CD4-positive, alpha-beta T cell treated with Interferon alpha-2 for 1 hour (primary cell): ENCODE data around the gene ALDH16A1.

Experiments
- DNase-seq, 2 donors: peaks; one replicate each; pipeline ENCODE4 v3.0.0-alpha.2; 2020 to 2022

Gene ALDH16A1

GRCh38 chr19:49490287-49491029 is 37.4 kb downstream of the ALDH16A1 start:
- peak in 1 of 2 donors; percentile 37 for DNase-seq

GRCh38 chr19:49491030-49491803 is 38.2 kb downstream of the ALDH16A1 start:
- no peak for DNase-seq

GRCh38 chr19:49491804-49492572 is 39.0 kb downstream of the ALDH16A1 start:
- DNase-seq, result no peak

- DNase-seq, result no peak
These were observed 39.8 kb downstream of the ALDH16A1 start for GRCh38 chr19:49492573-49493405.

- no peak for DNase-seq
These were observed 43.6 kb downstream of the ALDH16A1 start for GRCh38 chr19:49496574-49497008.

GRCh38 chr19:49497047-49497788 is 44.2 kb downstream of the ALDH16A1 start:
- peak; percentile 85 to 87 for DNase-seq

GRCh38 chr19:49497789-49498103 is 44.7 kb downstream of the ALDH16A1 start:
- DNase-seq, result peak in 1 of 2 donors; percentile 42

GRCh38 chr19:49498475-49498874 is 45.5 kb downstream of the ALDH16A1 start:
- no peak for DNase-seq

- DNase-seq, result peak in 1 of 2 donors; percentile 59
These were observed 46.1 kb downstream of the ALDH16A1 start for GRCh38 chr19:49499030-49499670.

- peak; percentile 64 to 77 for DNase-seq
These were observed 50.0 kb downstream of the ALDH16A1 start for GRCh38 chr19:49502866-49503581.

GRCh38 chr19:49503582-49503962 is 50.5 kb downstream of the ALDH16A1 start:
- DNase-seq, result no peak

GRCh38 chr19:49506575-49507105 is 53.6 kb downstream of the ALDH16A1 start:
- peak; percentile 81 to 88 for DNase-seq

- DNase-seq, result no peak
These were observed 54.9 kb downstream of the ALDH16A1 start for GRCh38 chr19:49507803-49508494.

- DNase-seq, result peak in 1 of 2 donors; percentile 45
These were observed 60.1 kb downstream of the ALDH16A1 start for GRCh38 chr19:49512970-49513745.

- DNase-seq, result no peak
These were observed 60.7 kb downstream of the ALDH16A1 start for GRCh38 chr19:49513746-49514118.

- DNase-seq, result no peak
These were observed 61.1 kb downstream of the ALDH16A1 start for GRCh38 chr19:49514151-49514550.

- peak; percentile 15 to 53 for DNase-seq
These were observed 62.7 kb downstream of the ALDH16A1 start for GRCh38 chr19:49515767-49516166.

GRCh38 chr19:49518033-49518432 is 65.0 kb downstream of the ALDH16A1 start:
- no peak for DNase-seq
